ENCODE measurements around the gene FAM110A. TPM values are rescaled to one million over a fixed set of nuclear protein-coding genes. Genes with fewer than 3 reads are reported as not detected.
"Not testable (repeated sequence)": the region's sequence is repeated elsewhere in the genome, so short reads cannot be mapped to it uniquely, and the experiment has no call there.

FAM110A gene
- 2.3 and 6.7 TPM in 2 replicates for total RNA-seq (2014; rRNA removed; shearing (Covaris generic))

GRCh38 chr20:833450-834150 lies at the start of gene FAM110A:
FAM110A (plus strand) TSS chr20:833715; CDS start chr20:844805, 11,090 bp downstream.
- DNase-seq (ENCODE audit: low spot score): peak; percentile 91

DNA sequence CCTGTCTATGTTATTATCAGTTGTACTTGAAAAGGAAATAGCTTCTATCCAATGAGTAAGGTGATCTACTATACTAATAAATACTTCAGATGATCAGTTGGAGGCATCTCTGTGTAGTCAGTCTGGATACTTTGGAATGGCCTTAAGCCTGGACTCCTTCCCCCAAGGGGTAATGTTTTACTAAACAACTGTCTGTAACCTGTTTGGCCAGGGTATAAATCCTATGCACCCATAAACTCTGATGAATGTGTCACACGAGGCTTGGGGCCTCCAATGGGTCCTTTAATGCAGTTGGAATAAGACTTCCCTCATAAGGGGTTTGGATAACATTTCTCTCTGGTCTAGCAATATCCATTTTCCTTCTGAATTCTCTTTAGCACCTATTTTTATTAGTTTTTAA lies 45.7 kb upstream of the FAM110A start:
- DNase-seq (ENCODE audit: low spot score): no peak

DNA sequence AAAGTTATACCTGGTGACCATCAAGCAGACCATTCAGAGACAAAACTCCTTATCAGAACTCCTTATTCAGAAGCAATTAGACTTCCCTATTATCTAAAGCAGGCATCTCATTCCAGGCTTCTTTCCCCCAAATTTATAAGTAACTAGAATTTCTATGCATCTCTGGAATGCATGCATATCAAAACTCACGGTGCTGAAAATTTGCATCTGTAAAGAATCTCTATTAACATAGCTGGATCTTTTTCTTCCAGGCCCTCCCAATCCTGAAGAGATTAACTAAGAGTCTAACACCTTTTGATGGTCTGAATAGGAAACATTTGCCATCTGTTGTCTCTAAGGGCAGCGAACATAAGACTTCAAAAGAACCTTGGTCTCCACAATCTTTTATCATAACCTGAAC lies 42.5 kb upstream of the FAM110A start:
- DNase-seq (ENCODE audit: low spot score): no peak

GRCh38 chr20:792248-792647 lies 41.3 kb upstream of the FAM110A start:
- no peak for DNase-seq (ENCODE audit: low spot score)

GRCh38 chr20:796921-797320 lies 36.6 kb upstream of the FAM110A start:
- no peak for DNase-seq (ENCODE audit: low spot score)

GRCh38 chr20:798746-799145 lies 34.8 kb upstream of the FAM110A start:
- not testable (repeated sequence) for DNase-seq (ENCODE audit: low spot score)

DNA sequence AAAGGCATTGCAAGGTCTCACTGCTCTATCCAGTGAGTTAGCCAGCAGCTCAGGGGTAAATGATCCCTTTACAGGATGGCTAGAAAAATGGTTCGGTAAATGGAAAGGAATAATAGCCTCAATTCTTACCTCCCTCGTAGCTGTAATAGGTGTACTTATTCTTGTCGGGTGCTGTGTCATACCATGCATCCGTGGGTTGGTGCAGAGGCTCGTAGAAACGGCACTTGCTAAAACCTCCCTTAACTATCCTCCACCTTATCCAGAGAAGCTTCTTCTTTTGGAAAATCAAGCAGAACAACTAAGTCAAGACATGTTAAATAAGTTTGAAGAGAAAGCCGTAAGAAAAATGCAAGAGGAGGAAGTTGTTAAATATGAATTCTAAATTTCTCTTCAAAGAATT lies 33.5 kb upstream of the FAM110A start:
- not testable (repeated sequence) for DNase-seq (ENCODE audit: low spot score)

DNA sequence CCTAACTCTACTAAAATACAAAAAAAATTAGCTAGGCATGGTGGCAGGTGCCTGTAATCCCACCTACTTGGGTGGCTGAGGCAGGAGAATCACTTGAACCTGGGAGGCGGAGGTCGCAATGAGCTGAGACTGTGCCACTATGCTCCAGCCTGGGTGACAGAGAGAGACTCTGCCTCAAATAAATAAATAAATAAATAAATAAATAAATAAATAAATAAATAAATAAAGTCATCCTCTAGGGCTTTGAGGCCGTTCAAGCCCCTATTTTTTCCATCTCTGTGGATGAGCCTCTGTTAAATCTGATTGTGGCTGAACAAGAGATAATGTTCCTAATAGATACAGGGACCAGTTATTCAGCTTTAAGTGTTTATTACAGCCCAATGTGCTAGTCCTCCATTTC lies 31.8 kb upstream of the FAM110A start:
- DNase-seq (ENCODE audit: low spot score): no peak

DNA sequence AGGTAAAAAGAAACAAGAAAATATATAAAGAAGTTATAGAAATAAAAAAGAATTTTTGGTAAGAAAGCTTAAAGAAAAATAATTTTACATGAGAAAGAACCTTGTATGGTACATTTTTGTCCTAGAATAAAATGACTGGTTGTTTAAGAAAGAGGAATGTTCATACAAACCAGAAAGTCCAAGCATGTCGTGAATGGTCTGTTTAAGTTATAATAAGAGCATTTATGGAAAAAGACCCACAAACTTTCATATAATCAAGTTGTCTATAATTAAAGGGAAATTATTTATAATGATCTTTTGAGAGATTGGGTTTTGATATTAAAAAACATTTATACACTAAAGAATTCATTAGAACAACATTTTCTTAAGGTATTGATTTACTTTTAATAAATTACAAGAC lies 27.8 kb upstream of the FAM110A start:
- no peak for DNase-seq (ENCODE audit: low spot score)

- not testable (repeated sequence) for DNase-seq (ENCODE audit: low spot score)
Measured at GRCh38 chr20:811776-812434, 21.6 kb upstream of the FAM110A start.

- DNase-seq (ENCODE audit: low spot score): not testable (repeated sequence)
Measured at GRCh38 chr20:812435-812814, 21.1 kb upstream of the FAM110A start.

- DNase-seq (ENCODE audit: low spot score): no peak
Measured at GRCh38 chr20:813390-813789, 20.1 kb upstream of the FAM110A start.

DNA sequence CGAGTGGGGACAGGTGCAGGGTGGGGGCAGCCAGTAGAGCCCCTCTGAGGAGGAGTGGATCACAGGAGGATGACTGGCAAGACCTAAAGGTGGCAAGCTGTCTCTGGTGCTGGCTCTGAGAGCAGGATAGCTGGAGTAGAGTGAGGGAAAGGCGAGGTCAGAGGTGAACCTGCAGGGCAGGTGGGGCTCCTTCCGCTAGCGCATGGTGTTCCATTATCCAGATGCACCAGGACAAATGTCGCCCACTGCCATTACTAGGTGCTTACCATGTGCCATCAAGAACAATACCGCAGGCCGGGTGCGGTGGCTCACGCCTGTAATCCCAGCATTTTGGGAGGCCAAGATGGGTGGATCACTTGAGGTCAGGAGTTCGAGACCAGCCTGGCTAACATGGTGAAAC lies 18.3 kb upstream of the FAM110A start:
- DNase-seq (ENCODE audit: low spot score): no peak

GRCh38 chr20:815914-816606 lies 17.5 kb upstream of the FAM110A start:
- DNase-seq (ENCODE audit: low spot score): peak; percentile 37

- DNase-seq (ENCODE audit: low spot score): no peak
Measured at GRCh38 chr20:818001-818664, 15.4 kb upstream of the FAM110A start.

DNA sequence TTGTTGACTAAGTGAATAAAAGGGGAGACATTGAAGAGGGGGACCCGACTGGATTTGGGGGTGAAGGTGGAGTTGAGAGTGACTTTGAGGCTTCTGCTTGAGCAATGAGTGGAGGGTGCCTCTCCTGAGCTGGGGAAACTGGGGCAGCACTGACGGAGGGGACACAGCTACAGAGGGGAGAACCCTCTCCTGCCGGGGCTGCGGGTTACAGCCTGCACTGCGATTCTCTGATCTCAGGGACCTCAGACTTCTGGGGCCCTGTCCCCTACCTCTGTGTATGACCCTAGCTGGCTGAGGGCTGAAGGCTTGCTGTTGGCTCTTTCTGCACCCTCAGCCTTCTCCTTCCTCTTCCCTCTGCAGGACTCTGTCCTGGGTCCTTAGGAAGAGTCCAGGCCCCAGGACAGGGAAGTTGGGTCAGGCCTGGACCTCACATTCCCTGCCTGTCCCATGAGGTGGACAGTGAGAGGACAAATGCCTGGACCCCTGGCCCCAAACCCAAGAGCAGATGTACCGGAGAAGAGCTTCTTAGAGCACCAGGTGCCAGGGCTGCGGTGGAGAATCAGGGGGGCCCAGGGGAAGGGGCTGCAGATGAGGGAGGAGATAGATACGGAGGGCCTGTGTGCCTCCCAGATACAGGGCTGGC lies 13.7 kb upstream of the FAM110A start:
- no peak for DNase-seq (ENCODE audit: low spot score)

- DNase-seq (ENCODE audit: low spot score): no peak
Measured at GRCh38 chr20:820323-820953, 13.1 kb upstream of the FAM110A start.

DNA sequence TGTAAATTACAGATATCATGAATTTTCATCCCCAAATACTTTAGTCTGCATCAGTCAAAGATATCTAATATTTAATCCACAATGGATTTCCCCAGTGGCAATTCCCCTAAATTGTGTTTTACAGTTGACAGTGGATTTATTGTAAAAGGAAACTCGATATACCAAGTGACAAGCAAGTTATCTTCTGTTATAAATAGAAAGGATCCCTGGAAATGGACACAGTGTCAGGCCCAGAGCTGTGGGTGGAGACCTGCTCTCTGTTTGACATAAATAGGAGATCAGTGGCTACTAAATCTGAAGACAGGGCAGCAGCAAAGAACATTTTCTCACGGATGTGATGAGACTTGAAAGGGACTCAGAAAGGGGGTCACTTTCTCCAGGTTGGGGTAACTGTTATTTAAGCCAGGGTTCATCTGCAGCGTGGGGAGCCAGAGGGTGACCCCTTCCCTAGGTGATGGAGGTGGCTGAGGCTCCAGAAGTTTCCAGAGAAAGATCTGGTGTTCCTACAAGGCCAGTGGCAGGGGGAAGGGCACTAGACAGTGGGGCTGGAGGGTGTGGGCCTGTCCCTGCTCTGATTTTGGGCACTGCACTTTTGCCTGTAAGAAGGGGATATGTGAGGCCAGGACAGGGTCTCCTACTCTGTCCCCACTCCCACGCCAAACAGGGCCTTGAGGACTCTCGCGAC lies 12.3 kb upstream of the FAM110A start:
- DNase-seq (ENCODE audit: low spot score): no peak

GRCh38 chr20:821731-822065 lies 11.8 kb upstream of the FAM110A start:
- DNase-seq (ENCODE audit: low spot score): no peak

DNA sequence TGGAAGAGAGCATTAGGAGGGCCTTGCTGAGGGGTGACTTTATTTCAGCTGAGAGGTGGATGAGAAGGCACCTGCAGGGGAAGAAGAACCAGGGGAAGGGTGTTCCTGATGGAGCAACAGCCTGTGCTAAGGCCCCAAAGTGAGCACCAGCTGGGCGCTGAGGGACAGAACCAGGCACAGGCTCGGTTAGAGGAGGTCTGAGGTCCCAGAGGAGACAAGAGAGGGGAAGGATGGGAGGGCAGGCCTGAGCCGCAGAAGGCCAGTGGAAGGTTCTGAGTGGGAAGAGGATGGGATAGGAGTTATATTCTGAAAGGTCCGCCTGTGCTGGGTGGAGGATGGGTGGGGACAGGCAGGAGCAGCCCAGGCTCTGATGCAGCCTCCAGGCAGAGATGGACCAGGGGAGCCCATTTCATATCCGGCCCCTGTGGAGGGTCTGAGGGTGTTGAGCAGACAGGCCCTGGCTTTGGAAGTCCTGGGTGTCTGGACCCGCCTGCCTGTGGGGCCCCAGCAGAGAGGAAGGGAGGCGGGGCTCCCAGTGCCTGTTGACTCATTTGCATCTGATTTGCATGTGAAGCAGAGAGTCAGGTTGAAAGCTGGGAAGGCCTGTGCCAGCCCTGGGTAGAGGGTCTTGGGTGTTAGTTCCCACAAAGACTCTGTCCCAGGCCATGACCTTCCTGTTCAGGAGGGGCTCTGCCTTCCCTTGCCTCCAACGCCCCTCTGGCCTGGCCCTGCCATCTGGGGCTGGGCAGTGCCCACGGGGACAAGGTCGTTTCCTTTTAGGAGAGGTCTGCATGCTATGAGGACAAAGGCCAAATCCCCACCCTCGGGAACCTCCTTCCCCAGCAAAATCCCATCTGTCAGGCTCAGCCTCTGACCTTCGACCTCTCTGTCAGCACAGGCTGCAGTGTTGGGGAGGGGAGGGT lies 10.6 kb upstream of the FAM110A start:
- DNase-seq (ENCODE audit: low spot score): no peak

Measured in H4 (cell line).